KOPT-K1 (cell line): ENCODE measurements around the gene PTPN2.
A peak's percentile ranks its signal among the peaks of the same experiment; 100 is the strongest.
"Not testable (repeated sequence)": the region's sequence is repeated elsewhere in the genome, so short reads cannot be mapped to it uniquely, and the experiment has no call there.

Experiments
- H3K27ac ChIP-seq: fragments of 200-600 bp; sonication (generic); 2 replicates; pipeline ENCODE4 v1.5.1; 2016; ENCODE audit warnings: antibody characterized with exemption, mild to moderate bottlenecking, low read depth, low read length; ENCODE audit not compliant: poor library complexity, severe bottlenecking
- H3K36me3 ChIP-seq: fragments of 200-600 bp; sonication (generic); 2 replicates; pipeline ENCODE4 v1.5.1; 2017; ENCODE audit warnings: antibody characterized with exemption, mild to moderate bottlenecking, low read length, moderate library complexity; ENCODE audit not compliant: insufficient read depth
- H3K9me3 ChIP-seq: fragments of 200-600 bp; sonication (generic); 2 replicates; pipeline ENCODE4 v1.5.1; 2017; ENCODE audit warnings: antibody characterized with exemption, low read length, mild to moderate bottlenecking; ENCODE audit not compliant: insufficient read depth, poor library complexity, severe bottlenecking

The PTPN2 gene

GRCh38 chr18:12906773-12907172, 22.7 kb upstream of the PTPN2 start:
- Histone ChIP-seq H3K36me3 (no peaks in the 10 kb centered on the region), H3K27ac (no peak overlapping the region)

GRCh38 chr18:12906119-12906518, 22.1 kb upstream of the PTPN2 start:
- H3K27ac ChIP-seq = no peak overlapping the region
- H3K9me3 ChIP-seq = no peaks in the 10 kb centered on the region
- no peaks in the 10 kb centered on the region for H3K36me3 ChIP-seq

More at GRCh38 chr18:12906773-12907172, 22.7 kb upstream of the PTPN2 start:
- no peaks in the 10 kb centered on the region for H3K9me3 ChIP-seq

- no peaks in the 10 kb centered on the region for H3K36me3 ChIP-seq
- H3K9me3 ChIP-seq = no peaks in the 10 kb centered on the region
- H3K27ac ChIP-seq = peak overlapping the region; percentile 65
Observed at GRCh38 chr18:12904012-12904516, 20.0 kb upstream of the PTPN2 start.

GRCh38 chr18:12901208-12901607, 17.2 kb upstream of the PTPN2 start:
- not testable (repeated sequence) for H3K36me3 ChIP-seq, H3K9me3 ChIP-seq, H3K27ac ChIP-seq

GRCh38 chr18:12896784-12897333, 12.8 kb upstream of the PTPN2 start:
- H3K27ac ChIP-seq, H3K9me3 ChIP-seq, H3K36me3 ChIP-seq: not testable (repeated sequence)

- H3K9me3 ChIP-seq = no peaks in the 10 kb centered on the region
- H3K36me3 ChIP-seq = no peaks in the 10 kb centered on the region
- no peak overlapping the region for H3K27ac ChIP-seq
Observed at GRCh38 chr18:12895626-12896025, 11.6 kb upstream of the PTPN2 start.

GRCh38 chr18:12895014-12895413, 11.0 kb upstream of the PTPN2 start:
- Histone ChIP-seq H3K27ac (no peak overlapping the region), H3K36me3 (no peaks in the 10 kb centered on the region), H3K9me3 (no peaks in the 10 kb centered on the region)

GRCh38 chr18:12891561-12891960, 7.5 kb upstream of the PTPN2 start:
- no peaks in the 10 kb centered on the region for H3K36me3 ChIP-seq
- no peak overlapping the region for H3K27ac ChIP-seq

GRCh38 chr18:12890964-12891363, 6.9 kb upstream of the PTPN2 start:
- Histone ChIP-seq H3K27ac (no peak overlapping the region), H3K36me3 (no peaks in the 10 kb centered on the region), H3K9me3 (no peaks in the 10 kb centered on the region)

More at GRCh38 chr18:12891561-12891960, 7.5 kb upstream of the PTPN2 start:
- H3K9me3 ChIP-seq = no peaks in the 10 kb centered on the region

GRCh38 chr18:12886498-12887126, 2.6 kb upstream of the PTPN2 start:
- Histone ChIP-seq H3K27ac (no peak overlapping the region), H3K9me3 (no peaks in the 10 kb centered on the region)

GRCh38 chr18:12885500-12885899, 1.5 kb upstream of the PTPN2 start:
- Histone ChIP-seq H3K36me3 (no peaks in the 10 kb centered on the region), H3K27ac (no peak overlapping the region)

More at GRCh38 chr18:12886498-12887126, 2.6 kb upstream of the PTPN2 start:
- H3K36me3 ChIP-seq = no peaks in the 10 kb centered on the region

GRCh38 chr18:12884406-12885323, 628 bp upstream of the PTPN2 start:
- Histone ChIP-seq H3K36me3 (no peaks in the 10 kb centered on the region), H3K9me3 (no peaks in the 10 kb centered on the region), H3K27ac (peak overlapping the region; percentile 23)

More at GRCh38 chr18:12885500-12885899, 1.5 kb upstream of the PTPN2 start:
- H3K9me3 ChIP-seq = no peaks in the 10 kb centered on the region

- no peaks in the 10 kb centered on the region for H3K36me3 ChIP-seq
- no peaks in the 10 kb centered on the region for H3K9me3 ChIP-seq
- peak overlapping the region; percentile 92 for H3K27ac ChIP-seq
Observed at GRCh38 chr18:12883372-12883683, 709 bp downstream of the PTPN2 start.

GRCh38 chr18:12882453-12883371, 1.3 kb downstream of the PTPN2 start:
- Histone ChIP-seq H3K36me3 (no peaks in the 10 kb centered on the region), H3K27ac (peak overlapping the region; percentile 92), H3K9me3 (no peaks in the 10 kb centered on the region)
